GM21825 (cell line): Measurements from ENCODE around the gene ATP9A.

Experiments used
- ATAC-seq: cut with Tn5 transposase; IDR thresholded peaks from one replicate; pipeline ENCODE4 v1.9.1; 2021; ENCODE audit warnings: mild to moderate bottlenecking, moderate library complexity; ENCODE audit not compliant: unreplicated experiment

ATP9A gene

GRCh38 chr20:51608061-51608460 is 160.1 kb downstream of the ATP9A start:
- ATAC-seq = no peak

- no peak for ATAC-seq
These were observed 161.0 kb downstream of the ATP9A start for GRCh38 chr20:51607170-51607569.

GRCh38 chr20:51604851-51605250 is 163.3 kb downstream of the ATP9A start:
- no peak for ATAC-seq

- ATAC-seq = no peak
These were observed 166.1 kb downstream of the ATP9A start for GRCh38 chr20:51602131-51602530.

- ATAC-seq = no peak
These were observed 167.2 kb downstream of the ATP9A start for GRCh38 chr20:51600950-51601349.

- no peak for ATAC-seq
These were observed 168.2 kb downstream of the ATP9A start for GRCh38 chr20:51600016-51600420.

- no peak for ATAC-seq
These were observed 169.6 kb downstream of the ATP9A start for GRCh38 chr20:51598556-51598955.

GRCh38 chr20:51597389-51598231 is 170.6 kb downstream of the ATP9A start:
- ATAC-seq = no peak

GRCh38 chr20:51596668-51597388 is 171.4 kb downstream of the ATP9A start:
- no peak for ATAC-seq

GRCh38 chr20:51595744-51596143 is 172.4 kb downstream of the ATP9A start:
- no peak for ATAC-seq

GRCh38 chr20:51595058-51595532 is 173.1 kb downstream of the ATP9A start:
- peak; percentile 87 for ATAC-seq

GRCh38 chr20:51594236-51595057 is 173.7 kb downstream of the ATP9A start:
- ATAC-seq = no peak

- no peak for ATAC-seq
These were observed 174.6 kb downstream of the ATP9A start for GRCh38 chr20:51593584-51593983.

GRCh38 chr20:51592564-51592963 is 175.6 kb downstream of the ATP9A start:
- no peak for ATAC-seq

GRCh38 chr20:51591871-51592270 is 176.3 kb downstream of the ATP9A start:
- no peak for ATAC-seq

GRCh38 chr20:51588762-51589161 is 179.4 kb downstream of the ATP9A start:
- ATAC-seq = no peak

- no peak for ATAC-seq
These were observed 181.0 kb downstream of the ATP9A start for GRCh38 chr20:51587145-51587544.

GRCh38 chr20:51586005-51586440 is 182.2 kb downstream of the ATP9A start:
- ATAC-seq = no peak

GRCh38 chr20:51585148-51585547 is 183.0 kb downstream of the ATP9A start:
- ATAC-seq = no peak

- ATAC-seq = no peak
These were observed 183.5 kb downstream of the ATP9A start for GRCh38 chr20:51584737-51585136.

GRCh38 chr20:51584116-51584515 is 184.1 kb downstream of the ATP9A start:
- ATAC-seq = no peak
